ENCODE data around the gene KAZN.

DNA sequence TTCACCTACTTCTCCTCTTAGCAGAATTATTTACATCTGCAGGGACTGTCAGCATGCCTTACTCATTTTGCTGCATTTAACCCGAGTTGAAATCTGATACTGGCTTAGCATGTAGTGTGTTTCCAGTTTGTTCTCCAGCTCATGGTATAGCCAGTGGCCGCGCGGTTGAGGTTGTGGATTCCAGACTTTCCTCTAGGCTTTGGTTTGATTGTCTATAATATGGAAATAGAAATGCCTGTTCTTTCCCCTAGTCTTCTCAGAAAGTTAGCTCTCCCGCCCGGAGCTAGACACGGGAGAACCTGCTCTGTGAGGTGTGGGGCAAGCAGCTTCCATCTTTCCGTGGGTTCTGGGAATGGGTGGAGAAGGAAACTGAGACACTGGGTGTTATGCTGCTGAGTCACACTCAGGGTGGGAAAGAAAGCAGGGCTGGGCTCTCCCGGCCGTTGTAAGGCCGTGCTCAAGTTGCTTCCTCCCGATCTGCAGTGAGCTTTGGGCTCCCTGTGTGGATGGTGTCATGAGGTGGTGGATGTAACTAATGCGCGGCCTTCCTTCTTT lies 348.3 kb downstream of the KAZN start:
- TF ChIP-seq, protein P1, sequence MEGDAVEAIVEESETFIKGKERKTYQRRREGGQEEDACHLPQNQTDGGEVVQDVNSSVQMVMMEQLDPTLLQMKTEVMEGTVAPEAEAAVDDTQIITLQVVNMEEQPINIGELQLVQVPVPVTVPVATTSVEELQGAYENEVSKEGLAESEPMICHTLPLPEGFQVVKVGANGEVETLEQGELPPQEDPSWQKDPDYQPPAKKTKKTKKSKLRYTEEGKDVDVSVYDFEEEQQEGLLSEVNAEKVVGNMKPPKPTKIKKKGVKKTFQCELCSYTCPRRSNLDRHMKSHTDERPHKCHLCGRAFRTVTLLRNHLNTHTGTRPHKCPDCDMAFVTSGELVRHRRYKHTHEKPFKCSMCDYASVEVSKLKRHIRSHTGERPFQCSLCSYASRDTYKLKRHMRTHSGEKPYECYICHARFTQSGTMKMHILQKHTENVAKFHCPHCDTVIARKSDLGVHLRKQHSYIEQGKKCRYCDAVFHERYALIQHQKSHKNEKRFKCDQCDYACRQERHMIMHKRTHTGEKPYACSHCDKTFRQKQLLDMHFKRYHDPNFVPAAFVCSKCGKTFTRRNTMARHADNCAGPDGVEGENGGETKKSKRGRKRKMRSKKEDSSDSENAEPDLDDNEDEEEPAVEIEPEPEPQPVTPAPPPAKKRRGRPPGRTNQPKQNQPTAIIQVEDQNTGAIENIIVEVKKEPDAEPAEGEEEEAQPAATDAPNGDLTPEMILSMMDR (optimal IDR thresholded peaks at IDR 0.05 in 1 of 3, IDR thresholded peaks at IDR 0.05 in 1 of 3, conservative IDR thresholded peaks at IDR 0.05 in 1 of 3; ENCODE audit: extremely low read depth in 1 of 3, insufficient read depth in 2 of 3, low read length in 3 of 3): no peak
- no peak for TF ChIP-seq EZH2 (IDR thresholded peaks at IDR 0.05; ENCODE audit: low read length)
